Astrocyte (in vitro differentiated cells and primary cell): Measurements from ENCODE around the gene TMPRSS7.

Experiments used
- EZH2 ChIP-seq: IDR thresholded peaks from 2 replicates; pipeline ENCODE4 v1.6.1; 2012; ENCODE audit warnings: mild to moderate bottlenecking, low read length, inconsistent platforms; ENCODE audit not compliant: insufficient read depth
- TF ChIP-seq, protein P1 (sequence below): IDR thresholded peaks from 2 replicates; pipeline ENCODE4 v1.5.1; 2011; ENCODE audit warnings: low read depth, mild to moderate bottlenecking, inconsistent platforms, low read length, moderate library complexity; ENCODE audit not compliant: insufficient read depth

DNA sequence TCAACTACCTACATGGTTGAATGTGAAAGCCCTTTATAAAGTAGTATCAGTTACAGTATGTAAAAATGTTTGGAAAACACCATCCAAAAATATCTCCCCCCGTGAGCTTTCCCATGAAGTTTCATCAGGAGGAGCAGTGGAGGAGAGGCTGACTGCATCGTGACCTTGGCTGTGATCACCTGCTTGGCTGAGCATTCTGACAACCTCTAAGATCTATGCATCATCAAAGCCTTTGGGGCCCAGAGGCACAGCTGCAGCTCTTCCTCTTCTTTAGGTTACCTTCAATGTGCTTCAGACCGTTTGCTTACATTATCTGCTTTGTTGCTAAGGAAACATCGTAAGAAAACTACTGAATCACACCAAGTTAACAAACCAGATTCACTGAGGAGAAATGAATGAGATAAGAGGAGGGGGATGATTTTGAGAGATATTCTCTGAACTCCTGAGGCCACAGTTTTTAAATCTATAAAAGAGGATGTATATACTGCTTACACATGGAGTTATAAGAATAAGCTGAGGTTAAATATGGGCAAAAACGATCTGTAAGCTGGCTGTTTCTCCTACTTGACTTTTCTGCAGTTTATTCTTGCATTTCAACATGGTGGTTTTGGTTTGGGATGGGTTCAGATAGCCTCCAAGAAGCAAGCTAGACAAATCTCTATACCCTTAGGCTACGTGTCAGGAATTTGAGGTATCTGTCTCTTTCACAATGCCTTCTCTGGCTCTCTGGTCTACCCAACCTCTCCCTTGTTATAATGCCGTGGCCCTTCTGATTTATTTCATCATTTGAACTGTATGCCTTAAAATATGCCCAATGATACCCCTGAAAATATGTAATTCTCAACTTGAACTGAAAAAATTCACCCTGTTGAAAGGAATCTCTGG lies 94.5 kb downstream of the TMPRSS7 start:
- TF ChIP-seq, protein P1, sequence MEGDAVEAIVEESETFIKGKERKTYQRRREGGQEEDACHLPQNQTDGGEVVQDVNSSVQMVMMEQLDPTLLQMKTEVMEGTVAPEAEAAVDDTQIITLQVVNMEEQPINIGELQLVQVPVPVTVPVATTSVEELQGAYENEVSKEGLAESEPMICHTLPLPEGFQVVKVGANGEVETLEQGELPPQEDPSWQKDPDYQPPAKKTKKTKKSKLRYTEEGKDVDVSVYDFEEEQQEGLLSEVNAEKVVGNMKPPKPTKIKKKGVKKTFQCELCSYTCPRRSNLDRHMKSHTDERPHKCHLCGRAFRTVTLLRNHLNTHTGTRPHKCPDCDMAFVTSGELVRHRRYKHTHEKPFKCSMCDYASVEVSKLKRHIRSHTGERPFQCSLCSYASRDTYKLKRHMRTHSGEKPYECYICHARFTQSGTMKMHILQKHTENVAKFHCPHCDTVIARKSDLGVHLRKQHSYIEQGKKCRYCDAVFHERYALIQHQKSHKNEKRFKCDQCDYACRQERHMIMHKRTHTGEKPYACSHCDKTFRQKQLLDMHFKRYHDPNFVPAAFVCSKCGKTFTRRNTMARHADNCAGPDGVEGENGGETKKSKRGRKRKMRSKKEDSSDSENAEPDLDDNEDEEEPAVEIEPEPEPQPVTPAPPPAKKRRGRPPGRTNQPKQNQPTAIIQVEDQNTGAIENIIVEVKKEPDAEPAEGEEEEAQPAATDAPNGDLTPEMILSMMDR: no peak
- no peak for TF ChIP-seq EZH2
